NCI-H82 treated with DMSO at 0.1 percent for 48 hours (cell line): ENCODE data around the gene LTB.
"Not testable (repeated sequence)": the region's sequence is repeated elsewhere in the genome, so short reads cannot be mapped to it uniquely, and the experiment has no call there.

Experiments used
- DNase-seq: peaks from one replicate; lab custom pipeline; 2025; ENCODE audit not compliant: unreplicated experiment; lab: John Stamatoyannopoulos, UW

LTB gene

DNA sequence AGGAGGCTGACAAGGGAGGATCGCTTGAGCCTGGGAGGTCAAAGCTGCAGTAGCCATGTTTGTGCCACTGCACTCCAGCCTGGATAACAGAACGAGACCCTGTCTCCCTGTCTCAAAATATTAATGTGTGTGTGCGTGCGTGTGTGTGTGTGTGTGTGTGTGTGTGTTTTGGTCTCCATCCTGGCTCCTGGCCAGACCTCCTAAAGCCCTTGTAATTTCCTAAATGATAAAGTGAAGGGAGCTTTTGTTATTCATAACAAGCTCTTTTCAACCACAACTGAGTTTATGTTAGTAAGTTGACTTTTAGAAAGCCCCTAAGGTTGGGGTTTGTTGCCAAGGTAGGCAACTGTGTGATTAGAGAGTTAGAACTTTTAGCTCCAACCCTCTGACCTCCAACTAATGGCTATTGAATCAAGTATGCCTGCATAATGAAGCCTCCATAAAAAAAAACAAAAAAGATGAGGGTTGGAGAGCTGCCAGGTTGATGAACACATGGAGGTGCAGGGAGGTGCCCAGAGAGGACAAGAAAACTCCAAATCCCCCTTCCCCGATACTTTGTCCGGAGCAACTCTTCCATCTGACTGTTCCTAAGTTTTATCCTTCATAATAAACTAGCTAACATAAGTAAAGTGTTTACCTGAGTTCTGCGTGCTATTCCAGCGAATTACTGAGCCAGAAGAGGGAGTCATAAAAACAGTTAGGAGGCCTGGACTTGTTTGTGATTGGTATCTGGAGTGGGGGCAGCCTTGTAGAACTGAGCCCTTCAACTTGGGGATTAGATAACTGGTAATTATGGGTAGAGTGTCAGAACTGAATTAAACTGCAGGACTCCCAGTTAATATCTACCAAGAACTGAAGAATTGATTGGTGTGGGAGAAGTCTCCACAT is 27.5 kb upstream of the LTB start:
- no peak for DNase-seq

- no peak for DNase-seq
Observed at GRCh38 chr6:31607317-31607716, 25.1 kb upstream of the LTB start.

- DNase-seq: peak; percentile 27
Observed at GRCh38 chr6:31597006-31597405, 14.8 kb upstream of the LTB start.

DNA sequence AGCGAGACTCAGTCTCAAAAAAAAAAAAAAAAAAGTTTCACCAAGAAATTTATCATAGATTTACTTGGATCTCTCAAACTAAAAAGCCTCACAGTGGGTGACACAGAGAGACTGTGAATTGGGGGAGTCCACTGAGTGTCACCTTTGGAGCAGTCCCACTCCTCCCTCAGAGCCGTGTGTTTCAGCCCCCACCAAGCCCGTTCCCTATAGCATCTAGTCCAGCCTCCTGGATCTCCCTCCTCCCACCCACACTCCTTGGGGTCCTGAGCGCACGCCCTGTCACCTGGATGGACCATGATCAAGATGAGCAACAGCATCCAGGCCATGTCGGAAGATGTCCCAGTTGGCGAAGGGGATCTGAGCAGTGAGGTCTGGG is 10.2 kb upstream of the LTB start:
- DNase-seq: no peak

DNA sequence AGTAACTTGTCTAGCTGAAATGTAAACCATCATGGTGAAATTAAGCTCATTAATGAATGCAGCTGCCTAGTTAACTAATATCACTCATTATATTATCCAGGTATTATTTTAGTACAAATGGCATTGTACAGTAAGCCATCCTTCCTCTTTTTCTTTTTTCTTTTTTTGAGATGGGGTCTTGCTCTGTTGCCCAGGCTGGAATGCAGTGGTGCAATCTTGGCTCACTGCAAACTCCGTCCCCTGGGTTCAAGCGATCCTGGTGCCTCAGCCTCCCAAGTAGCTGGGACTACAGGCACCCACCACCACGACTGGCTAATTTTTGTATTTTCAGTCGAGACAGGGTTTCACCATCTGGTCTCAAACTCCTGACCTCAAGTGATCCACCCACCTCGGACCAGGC is 8.5 kb upstream of the LTB start:
- not testable (repeated sequence) for DNase-seq

GRCh38 chr6:31588871-31589650 is 6.8 kb upstream of the LTB start:
- no peak for DNase-seq

- no peak for DNase-seq
Observed at GRCh38 chr6:31587791-31588777, 5.9 kb upstream of the LTB start.

DNA sequence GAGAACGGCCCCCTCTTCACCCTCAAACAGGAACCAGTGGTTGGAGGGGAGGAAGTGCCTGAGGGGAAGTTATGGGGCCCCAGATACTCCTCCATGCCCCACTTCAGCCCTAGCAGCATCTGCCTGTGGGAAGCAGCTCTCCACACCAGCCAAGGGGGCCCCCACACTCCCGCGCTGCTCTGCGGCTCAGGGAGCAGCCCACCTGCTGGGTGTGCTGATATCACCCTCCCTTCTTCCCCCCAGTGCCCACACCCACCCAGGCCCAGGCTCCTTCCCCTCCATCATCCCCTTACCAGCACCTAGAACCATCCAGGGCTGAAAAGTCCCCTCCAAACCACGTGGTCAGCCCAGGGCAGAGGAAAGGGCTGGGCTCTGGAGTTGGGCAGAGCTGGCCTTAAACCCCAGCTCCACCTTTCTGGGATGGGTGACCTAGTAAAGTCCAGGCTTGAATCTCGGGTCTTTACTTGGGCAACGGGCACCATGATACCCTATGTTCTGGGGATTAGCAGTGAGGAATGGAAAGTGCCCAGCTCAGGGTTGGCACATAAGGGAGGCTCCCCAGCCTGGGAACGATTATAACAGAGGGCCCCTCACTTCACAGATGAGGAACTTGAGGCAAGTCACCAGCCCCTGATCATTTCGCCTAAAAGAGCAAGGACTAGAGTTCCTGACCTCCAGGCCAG is 4.5 kb upstream of the LTB start:
- no peak for DNase-seq

GRCh38 chr6:31586008-31586407 is 3.8 kb upstream of the LTB start, which contains the start of gene LST1:
LST1 (plus strand) TSS chr6:31586277; CDS start chr6:31587300, 1,023 bp downstream.
- no peak for DNase-seq

GRCh38 chr6:31585491-31585890 is 3.3 kb upstream of the LTB start:
- no peak for DNase-seq

DNA sequence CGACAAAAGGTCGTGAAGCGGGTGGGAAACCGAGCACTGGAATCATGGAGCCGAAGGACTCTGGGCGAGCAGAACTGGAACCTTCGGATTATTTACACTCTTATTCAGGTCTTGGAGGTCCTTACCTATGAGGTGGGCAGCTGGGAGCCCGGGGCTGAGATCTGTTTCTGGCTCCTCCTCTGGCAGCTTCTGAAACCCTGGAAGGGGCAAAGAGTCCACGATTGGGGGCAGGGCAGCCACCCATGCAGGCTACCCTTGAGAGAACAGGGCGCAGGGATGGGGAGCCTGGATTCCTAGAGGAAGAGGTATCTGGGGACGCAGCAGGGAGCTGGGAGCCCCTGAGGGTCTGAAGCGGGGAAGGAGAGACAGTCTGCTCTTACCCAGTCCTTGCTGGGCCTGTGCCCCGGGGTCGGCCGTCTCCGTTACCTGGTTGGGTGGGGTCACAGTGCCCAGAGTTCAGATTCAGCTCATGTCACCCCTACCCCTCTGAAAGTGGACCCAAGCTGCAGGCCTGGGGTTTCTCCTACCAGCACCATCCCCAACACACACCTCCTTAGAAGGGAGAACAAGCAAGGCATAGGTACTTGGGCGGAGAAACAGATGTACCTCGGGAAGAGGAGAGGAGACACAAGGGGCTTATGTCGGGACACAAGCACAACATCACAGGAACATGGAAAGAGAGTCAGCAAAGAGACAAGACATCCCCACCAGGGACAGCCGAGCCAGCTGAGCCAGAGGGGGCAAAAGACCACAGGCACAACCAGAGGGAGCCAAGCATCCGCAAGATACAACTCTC is 592 bp downstream of the LTB start:
- DNase-seq: no peak

GRCh38 chr6:31580807-31581433 is 1.3 kb downstream of the LTB start:
- peak; percentile 70 for DNase-seq

GRCh38 chr6:31580438-31580740 is 1.8 kb downstream of the LTB start:
- DNase-seq: no peak

DNA sequence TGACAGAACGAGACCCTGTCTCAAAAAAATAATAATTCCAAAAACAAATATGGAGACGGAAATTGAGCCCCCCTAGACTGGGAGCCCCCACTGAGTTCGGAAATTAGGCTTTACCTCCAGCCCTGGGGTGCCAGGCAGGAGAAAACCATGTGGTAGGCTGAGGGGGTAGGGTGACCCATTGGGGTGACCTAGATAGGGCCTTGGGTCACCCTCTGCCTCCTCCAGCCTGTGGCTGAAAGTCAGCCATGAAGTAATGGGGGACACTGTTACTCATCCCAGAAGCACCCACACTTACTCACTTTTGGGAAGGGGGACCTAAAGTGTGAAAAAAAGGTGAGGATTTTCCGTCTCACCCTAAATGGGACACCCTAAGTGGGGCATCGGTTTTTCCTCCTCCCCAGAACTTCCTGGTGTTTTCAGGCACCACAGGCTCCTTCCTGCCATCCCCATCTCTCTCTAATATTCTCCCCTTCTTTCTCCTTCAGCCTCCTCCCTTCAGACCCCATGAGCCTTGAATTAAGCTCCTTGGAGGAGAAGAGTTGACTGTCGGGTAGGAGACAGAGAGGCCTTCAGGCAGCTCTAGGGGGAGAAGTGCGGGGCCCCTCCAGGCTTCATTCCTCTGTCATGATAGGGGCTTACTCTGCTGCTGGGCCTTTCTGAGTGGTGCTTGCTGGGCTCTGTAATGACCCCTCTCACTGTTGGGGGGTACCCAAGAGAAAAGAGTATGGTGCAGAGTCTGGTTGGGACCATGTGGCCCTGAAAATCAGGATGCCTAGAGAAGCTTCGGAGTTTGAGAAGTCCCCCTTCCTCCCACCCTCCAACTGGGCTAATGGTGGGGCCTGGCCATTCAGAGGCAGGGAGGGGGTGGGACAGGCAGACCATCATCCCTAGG is 2.4 kb downstream of the LTB start:
- no peak for DNase-seq

- no peak for DNase-seq
Observed at GRCh38 chr6:31579119-31579505, 3.1 kb downstream of the LTB start.

DNA sequence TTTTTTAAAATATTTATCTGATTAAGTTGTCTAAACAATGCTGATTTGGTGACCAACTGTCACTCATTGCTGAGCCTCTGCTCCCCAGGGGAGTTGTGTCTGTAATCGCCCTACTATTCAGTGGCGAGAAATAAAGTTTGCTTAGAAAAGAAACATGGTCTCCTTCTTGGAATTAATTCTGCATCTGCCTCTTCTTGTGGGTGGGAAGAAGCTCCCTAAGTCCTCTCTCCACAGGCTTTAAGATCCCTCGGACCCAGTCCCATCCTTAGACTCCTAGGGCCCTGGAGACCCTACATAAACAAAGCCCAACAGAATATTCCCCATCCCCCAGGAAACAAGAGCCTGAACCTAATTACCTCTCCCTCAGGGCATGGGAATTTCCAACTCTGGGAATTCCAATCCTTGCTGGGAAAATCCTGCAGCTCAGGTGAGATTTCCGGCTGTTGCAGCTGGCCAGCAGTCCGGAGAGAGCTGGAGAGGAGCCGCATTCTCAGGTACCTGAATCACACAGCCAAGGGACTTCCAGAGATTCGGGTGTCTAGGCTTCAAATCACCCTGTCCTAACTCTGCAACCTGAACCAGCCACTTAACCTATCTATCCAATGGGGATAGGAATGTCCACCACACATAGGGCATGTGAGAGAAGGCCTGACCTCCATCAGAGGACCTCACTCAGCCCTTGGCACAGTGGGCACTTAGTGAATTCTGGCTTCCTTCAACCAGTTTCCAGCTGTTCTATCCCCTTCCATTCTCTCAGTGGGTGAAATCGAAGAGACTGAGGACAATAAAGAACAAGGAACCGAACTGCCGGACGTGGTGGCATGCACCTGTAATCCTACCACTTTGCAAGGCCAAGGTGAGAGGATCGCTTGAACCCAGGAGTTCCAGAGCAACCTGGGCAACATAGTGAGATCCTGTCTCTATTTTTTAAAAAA is 3.8 kb downstream of the LTB start:
- DNase-seq: no peak

- DNase-seq: no peak
Observed at GRCh38 chr6:31577579-31577966, 4.7 kb downstream of the LTB start.
